ENCODE data around the gene GLIPR2. TPM values are rescaled to one million over a fixed set of nuclear protein-coding genes. Genes with fewer than 3 reads are reported as not detected.

Gene GLIPR2
- total RNA-seq, 1 donor from 2014 or later, result 6.3 TPM

- Mint-ChIP-seq H3K36me3 (ENCODE audit: low read depth, unreplicated experiment) (no peaks in the 10 kb centered on the region), H3K4me3 (ENCODE audit: unreplicated experiment) (no peak overlapping the region), H3K4me1 (ENCODE audit: unreplicated experiment) (peaks cover 14% of the 10 kb centered on the region), H3K9me3 (ENCODE audit: unreplicated experiment) (no peaks in the 10 kb centered on the region), H3K27me3 (ENCODE audit: unreplicated experiment) (peaks cover 2% of the 10 kb centered on the region), H3K27ac (ENCODE audit: unreplicated experiment) (no peak overlapping the region)
- no peak for DNase-seq (ENCODE audit: low spot score)
- TF ChIP-seq CTCF (IDR thresholded peaks at IDR 0.05; ENCODE audit: unreplicated experiment), result no peak
Measured at GRCh38 chr9:36161187-36161586, 24.7 kb downstream of the GLIPR2 start.

GRCh38 chr9:36162211-36162738 is 25.7 kb downstream of the GLIPR2 start:
- Mint-ChIP-seq H3K4me3 (ENCODE audit: unreplicated experiment) (no peak overlapping the region), H3K9me3 (ENCODE audit: unreplicated experiment) (no peaks in the 10 kb centered on the region), H3K27me3 (ENCODE audit: unreplicated experiment) (peaks cover 2% of the 10 kb centered on the region), H3K4me1 (ENCODE audit: unreplicated experiment) (peaks cover 14% of the 10 kb centered on the region), H3K27ac (ENCODE audit: unreplicated experiment) (peak overlapping the region; percentile 37), H3K36me3 (ENCODE audit: low read depth, unreplicated experiment) (no peaks in the 10 kb centered on the region)
- no peak for TF ChIP-seq CTCF (IDR thresholded peaks at IDR 0.05; ENCODE audit: unreplicated experiment)
- DNase-seq (ENCODE audit: low spot score), result no peak

GRCh38 chr9:36163049-36163785 is 26.7 kb downstream of the GLIPR2 start:
- Mint-ChIP-seq H3K4me3 (ENCODE audit: unreplicated experiment) (no peak overlapping the region), H3K36me3 (ENCODE audit: low read depth, unreplicated experiment) (no peaks in the 10 kb centered on the region), H3K27me3 (ENCODE audit: unreplicated experiment) (peaks cover 5% of the 10 kb centered on the region), H3K9me3 (ENCODE audit: unreplicated experiment) (no peaks in the 10 kb centered on the region), H3K4me1 (ENCODE audit: unreplicated experiment) (peaks cover 14% of the 10 kb centered on the region), H3K27ac (ENCODE audit: unreplicated experiment) (peak overlapping the region; percentile 92)
- peak; percentile 47 for DNase-seq (ENCODE audit: low spot score)
- no peak for TF ChIP-seq CTCF (IDR thresholded peaks at IDR 0.05; ENCODE audit: unreplicated experiment)

- peaks cover 5% of the 10 kb centered on the region for H3K27me3 Mint-ChIP-seq (ENCODE audit: unreplicated experiment)
- H3K27ac Mint-ChIP-seq (ENCODE audit: unreplicated experiment), result peak overlapping the region; percentile 86
- TF ChIP-seq CTCF (IDR thresholded peaks at IDR 0.05; ENCODE audit: unreplicated experiment), result no peak
- peaks cover 14% of the 10 kb centered on the region for H3K4me1 Mint-ChIP-seq (ENCODE audit: unreplicated experiment)
- H3K4me3 Mint-ChIP-seq (ENCODE audit: unreplicated experiment), result no peak overlapping the region
- no peaks in the 10 kb centered on the region for H3K36me3 Mint-ChIP-seq (ENCODE audit: low read depth, unreplicated experiment)
- no peaks in the 10 kb centered on the region for H3K9me3 Mint-ChIP-seq (ENCODE audit: unreplicated experiment)
- no peak for DNase-seq (ENCODE audit: low spot score)
Measured at GRCh38 chr9:36163786-36164170, 27.2 kb downstream of the GLIPR2 start.

GRCh38 chr9:36164372-36164771 is 27.8 kb downstream of the GLIPR2 start:
- Mint-ChIP-seq H3K4me1 (ENCODE audit: unreplicated experiment) (peaks cover 14% of the 10 kb centered on the region), H3K27me3 (ENCODE audit: unreplicated experiment) (peaks cover 5% of the 10 kb centered on the region)

More at GRCh38 chr9:36164372-36164771, 27.8 kb downstream of the GLIPR2 start:
- Mint-ChIP-seq H3K36me3 (ENCODE audit: low read depth, unreplicated experiment) (no peaks in the 10 kb centered on the region), H3K4me3 (ENCODE audit: unreplicated experiment) (no peak overlapping the region), H3K27ac (ENCODE audit: unreplicated experiment) (peak overlapping the region; percentile 86), H3K9me3 (ENCODE audit: unreplicated experiment) (no peaks in the 10 kb centered on the region)
- TF ChIP-seq CTCF (IDR thresholded peaks at IDR 0.05; ENCODE audit: unreplicated experiment), result no peak
- no peak for DNase-seq (ENCODE audit: low spot score)
